Measurements from ENCODE around the gene PEX5L. TPM values are rescaled to one million over a fixed set of nuclear protein-coding genes. Genes with fewer than 3 reads are reported as not detected.
"Not testable (repeated sequence)": the region's sequence is repeated elsewhere in the genome, so short reads cannot be mapped to it uniquely, and the experiment has no call there.

The PEX5L gene
- polyA plus RNA-seq, 2 of the 4 experiments (the other 2 are of a cell fraction) = 0.06 to 0.08 TPM

DNA sequence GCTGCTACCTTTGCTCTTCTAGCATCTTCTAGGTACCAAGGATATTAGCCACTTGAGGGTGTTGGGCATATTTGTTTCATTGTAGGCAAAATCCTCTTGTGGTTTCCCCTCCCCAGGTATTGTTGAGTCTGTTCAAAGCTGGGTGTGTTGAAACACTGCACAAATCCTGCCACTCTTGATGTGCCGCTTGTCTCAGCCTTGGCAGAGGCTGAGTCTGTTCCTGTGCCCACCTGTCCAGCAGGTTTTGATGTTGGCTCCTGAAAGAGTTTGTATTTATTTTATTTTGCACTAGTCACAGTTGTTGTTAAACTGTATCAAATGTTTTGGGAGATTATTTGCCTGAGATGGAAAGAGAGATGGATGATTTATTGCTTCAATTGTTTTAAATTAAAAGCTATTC, 247.7 kb downstream of the PEX5L start:
- ATAC-seq (no peak), DNase-seq (ENCODE audit: low read depth in 1 of 2, low spot score in 1 of 2) (no peak), FAIRE-seq (no peak)
- WGBS (ENCODE audit: missing lambda C conversion rate) = 100% methylated on average over 1 of the region's 1 CpG
- no peak overlapping the region for H3K4me3 ChIP-seq
- TF ChIP-seq HDAC2 (IDR thresholded peaks at IDR 0.05) = no peak
- no peak for TF ChIP-seq E2F6 (IDR thresholded peaks at IDR 0.05; ENCODE audit: borderline replicate concordance, low read depth)
- no peak for TF ChIP-seq MAZ (IDR thresholded peaks at IDR 0.05; ENCODE audit: borderline replicate concordance, low read depth, low read length)
- no peak for TF ChIP-seq KDM5A (IDR thresholded peaks at IDR 0.05)
- TF ChIP-seq CEBPB (IDR thresholded peaks at IDR 0.05) = no peak
- no peak for TF ChIP-seq HOXA7 (CRISPR knock-in tag; IDR thresholded peaks at IDR 0.05)
- TF ChIP-seq, protein P1, sequence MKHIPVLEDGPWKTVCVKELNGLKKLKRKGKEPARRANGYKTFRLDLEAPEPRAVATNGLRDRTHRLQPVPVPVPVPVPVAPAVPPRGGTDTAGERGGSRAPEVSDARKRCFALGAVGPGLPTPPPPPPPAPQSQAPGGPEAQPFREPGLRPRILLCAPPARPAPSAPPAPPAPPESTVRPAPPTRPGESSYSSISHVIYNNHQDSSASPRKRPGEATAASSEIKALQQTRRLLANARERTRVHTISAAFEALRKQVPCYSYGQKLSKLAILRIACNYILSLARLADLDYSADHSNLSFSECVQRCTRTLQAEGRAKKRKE (CRISPR knock-in tag; IDR thresholded peaks at IDR 0.05; ENCODE audit: low read depth) = no peak
- no peak for TF ChIP-seq NFE2L2 (conservative IDR thresholded peaks at IDR 0.05; ENCODE audit: low read length)
- no peak for TF ChIP-seq BCL3 (IDR thresholded peaks at IDR 0.05)
- no peak for TF ChIP-seq RCOR1 (IDR thresholded peaks at IDR 0.05; ENCODE audit: low read depth, low read length)
- H3K27ac ChIP-seq = no peak overlapping the region
- POLR2A ChIA-PET = no interaction called here
- CTCF ChIA-PET = no interaction called here
- H3K4me1 ChIP-seq = no peaks in the 10 kb centered on the region
- H3K4me2 ChIP-seq = no peak overlapping the region
- no peaks in the 10 kb centered on the region for H3K9me3 ChIP-seq

- H3K4me1 ChIP-seq; FAIRE-seq; POLR2A ChIA-PET; DNase-seq (ENCODE audit: low read depth in 1 of 2, low spot score in 1 of 2); H3K27ac ChIP-seq; H3K4me3 ChIP-seq; H3K4me2 ChIP-seq; H3K9me3 ChIP-seq; ATAC-seq; CTCF ChIA-PET: not testable (repeated sequence)
- WGBS (ENCODE audit: missing lambda C conversion rate) = 99% methylated on average over 5 of the region's 5 CpGs
Observed at GRCh38 chr3:179782841-179783240, 253.9 kb downstream of the PEX5L start.

DNA sequence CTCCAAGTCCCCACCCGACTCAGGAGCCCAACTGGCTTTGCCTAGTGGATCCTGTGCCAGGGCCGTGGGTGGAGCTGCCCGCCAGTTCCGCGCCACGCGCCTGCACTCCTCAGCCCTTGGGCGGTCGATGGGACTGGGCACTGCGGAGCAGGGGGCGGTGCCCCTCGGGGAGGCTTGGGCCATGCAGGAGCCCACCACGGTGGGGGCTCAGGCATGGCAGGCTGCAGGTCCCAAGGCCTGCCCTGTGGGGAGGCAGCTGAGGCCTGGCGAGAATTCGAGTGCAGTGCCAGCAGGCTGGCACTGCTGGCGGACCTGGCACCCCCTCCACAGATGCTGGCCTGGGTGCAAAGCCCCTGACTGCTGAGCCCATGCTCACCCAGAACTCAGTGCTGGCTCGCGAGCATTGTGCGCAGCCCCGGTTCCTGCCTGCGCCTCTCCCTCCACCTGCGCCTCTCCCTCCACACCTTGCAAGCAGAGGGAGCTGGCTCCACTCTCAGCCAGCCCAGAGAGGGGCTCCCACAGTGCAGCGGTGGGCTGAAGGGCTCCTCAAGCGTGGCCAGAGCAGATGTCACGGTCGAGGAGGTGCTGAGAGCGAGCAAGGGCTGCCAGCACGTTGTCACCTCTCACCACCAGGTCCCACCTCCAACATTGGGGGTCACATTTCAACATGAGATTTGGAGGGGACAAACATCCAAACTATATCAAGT, 261.2 kb downstream of the PEX5L start:
- no peak for TF ChIP-seq FOSL2 (IDR thresholded peaks at IDR 0.05)
- no peak for TF ChIP-seq FOSL2 (CRISPR knock-in tag; IDR thresholded peaks at IDR 0.05)
- TF ChIP-seq ZC3H11A (IDR thresholded peaks at IDR 0.05) = no peak
- TF ChIP-seq HEYL (CRISPR knock-in tag; IDR thresholded peaks at IDR 0.05) = no peak
- TF ChIP-seq EP300 (IDR thresholded peaks at IDR 0.05) = no peak
- Histone ChIP-seq H3K4me3 (no peak overlapping the region), H3K4me1 (no peaks in the 10 kb centered on the region), H3K4me2 (no peak overlapping the region), H3K9me3 (no peaks in the 10 kb centered on the region), H3K27ac (no peak overlapping the region)
- whole genome bisulfite sequencing (ENCODE audit: missing lambda C conversion rate) = 97% methylated on average over 10 of the region's 28 CpGs
- DNase-seq (ENCODE audit: low read depth in 1 of 2, low spot score in 1 of 2) = no peak
- no peak for ATAC-seq
- FAIRE-seq = no peak
- ChIA-PET CTCF (no interaction called here), POLR2A (no interaction called here)

DNA sequence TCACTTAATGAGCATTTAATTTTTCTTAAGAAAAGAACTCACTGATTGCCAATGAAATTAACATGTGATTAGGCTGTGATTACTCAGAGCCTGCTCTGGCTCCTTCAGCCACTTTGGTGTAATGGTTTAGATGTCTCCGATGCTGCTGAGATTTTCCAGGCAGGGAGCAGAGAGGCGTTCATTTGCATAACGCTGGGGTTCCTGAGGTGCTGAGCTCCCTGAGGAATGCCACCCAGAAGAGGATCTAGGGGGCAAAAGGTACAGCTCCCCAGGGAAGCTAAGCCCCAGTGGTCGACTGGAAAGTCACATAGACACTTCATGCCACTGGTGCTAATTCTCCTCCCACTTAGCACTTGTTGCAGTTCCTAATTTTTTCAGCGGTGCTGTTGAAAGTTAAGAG, 264.4 kb downstream of the PEX5L start:
- 86% methylated on average over 5 of the region's 5 CpGs for WGBS (ENCODE audit: missing lambda C conversion rate)
- POLR2A ChIA-PET = no interaction called here
- CTCF ChIA-PET = no interaction called here
- ATAC-seq (no peak), FAIRE-seq (no peak), DNase-seq (ENCODE audit: low read depth in 1 of 2, low spot score in 1 of 2) (no peak)
- H3K4me2 ChIP-seq = no peak overlapping the region
- TF ChIP-seq TFCP2L1 (CRISPR knock-in tag; IDR thresholded peaks at IDR 0.05) (no peak), ZFP36 (IDR thresholded peaks at IDR 0.05; ENCODE audit: borderline replicate concordance, partially characterized antibody) (no peak), KDM1A (IDR thresholded peaks at IDR 0.05; ENCODE audit: low read depth) (no peak), SREBF2 (IDR thresholded peaks at IDR 0.05) (no peak), MAZ (IDR thresholded peaks at IDR 0.05; ENCODE audit: borderline replicate concordance, low read depth, low read length) (no peak), EP300 (IDR thresholded peaks at IDR 0.05) (no peak), ESRRA (IDR thresholded peaks at IDR 0.05; ENCODE audit: borderline replicate concordance, low read length) (no peak), HOXB13 (CRISPR knock-in tag; IDR thresholded peaks at IDR 0.05; ENCODE audit: low read depth) (no peak), BHLHE40 (IDR thresholded peaks at IDR 0.05; ENCODE audit: low read depth, low read length) (no peak), SMC3 (IDR thresholded peaks at IDR 0.05) (no peak)
- TF ChIP-seq, protein P2, sequence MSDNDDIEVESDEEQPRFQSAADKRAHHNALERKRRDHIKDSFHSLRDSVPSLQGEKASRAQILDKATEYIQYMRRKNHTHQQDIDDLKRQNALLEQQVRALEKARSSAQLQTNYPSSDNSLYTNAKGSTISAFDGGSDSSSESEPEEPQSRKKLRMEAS (IDR thresholded peaks at IDR 0.05) = no peak
- TF ChIP-seq, protein P3, sequence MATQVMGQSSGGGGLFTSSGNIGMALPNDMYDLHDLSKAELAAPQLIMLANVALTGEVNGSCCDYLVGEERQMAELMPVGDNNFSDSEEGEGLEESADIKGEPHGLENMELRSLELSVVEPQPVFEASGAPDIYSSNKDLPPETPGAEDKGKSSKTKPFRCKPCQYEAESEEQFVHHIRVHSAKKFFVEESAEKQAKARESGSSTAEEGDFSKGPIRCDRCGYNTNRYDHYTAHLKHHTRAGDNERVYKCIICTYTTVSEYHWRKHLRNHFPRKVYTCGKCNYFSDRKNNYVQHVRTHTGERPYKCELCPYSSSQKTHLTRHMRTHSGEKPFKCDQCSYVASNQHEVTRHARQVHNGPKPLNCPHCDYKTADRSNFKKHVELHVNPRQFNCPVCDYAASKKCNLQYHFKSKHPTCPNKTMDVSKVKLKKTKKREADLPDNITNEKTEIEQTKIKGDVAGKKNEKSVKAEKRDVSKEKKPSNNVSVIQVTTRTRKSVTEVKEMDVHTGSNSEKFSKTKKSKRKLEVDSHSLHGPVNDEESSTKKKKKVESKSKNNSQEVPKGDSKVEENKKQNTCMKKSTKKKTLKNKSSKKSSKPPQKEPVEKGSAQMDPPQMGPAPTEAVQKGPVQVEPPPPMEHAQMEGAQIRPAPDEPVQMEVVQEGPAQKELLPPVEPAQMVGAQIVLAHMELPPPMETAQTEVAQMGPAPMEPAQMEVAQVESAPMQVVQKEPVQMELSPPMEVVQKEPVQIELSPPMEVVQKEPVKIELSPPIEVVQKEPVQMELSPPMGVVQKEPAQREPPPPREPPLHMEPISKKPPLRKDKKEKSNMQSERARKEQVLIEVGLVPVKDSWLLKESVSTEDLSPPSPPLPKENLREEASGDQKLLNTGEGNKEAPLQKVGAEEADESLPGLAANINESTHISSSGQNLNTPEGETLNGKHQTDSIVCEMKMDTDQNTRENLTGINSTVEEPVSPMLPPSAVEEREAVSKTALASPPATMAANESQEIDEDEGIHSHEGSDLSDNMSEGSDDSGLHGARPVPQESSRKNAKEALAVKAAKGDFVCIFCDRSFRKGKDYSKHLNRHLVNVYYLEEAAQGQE (IDR thresholded peaks at IDR 0.05) = no peak
- H3K4me1 ChIP-seq = no peaks in the 10 kb centered on the region
- H3K4me3 ChIP-seq = no peak overlapping the region
- H3K9me3 ChIP-seq = no peaks in the 10 kb centered on the region
- no peak overlapping the region for H3K27ac ChIP-seq

All from A549 (cell line).